Stimulated activated CD8-positive, alpha-beta memory T cell treated with anti-CD3 and anti-CD28 coated beads, Interleukin-2, amount 100 ng/mL, for 48 hours (primary cell): ENCODE data around the gene NLGN4X.
A peak's percentile ranks its signal among the peaks of the same experiment; 100 is the strongest.

ENCODE experiments used
- DNase-seq, 2 donors: peaks; one replicate each; pipeline ENCODE4 v3.0.0-alpha.2; 2020; ENCODE audit warnings: low read depth in 2 of 2

The NLGN4X gene

DNA sequence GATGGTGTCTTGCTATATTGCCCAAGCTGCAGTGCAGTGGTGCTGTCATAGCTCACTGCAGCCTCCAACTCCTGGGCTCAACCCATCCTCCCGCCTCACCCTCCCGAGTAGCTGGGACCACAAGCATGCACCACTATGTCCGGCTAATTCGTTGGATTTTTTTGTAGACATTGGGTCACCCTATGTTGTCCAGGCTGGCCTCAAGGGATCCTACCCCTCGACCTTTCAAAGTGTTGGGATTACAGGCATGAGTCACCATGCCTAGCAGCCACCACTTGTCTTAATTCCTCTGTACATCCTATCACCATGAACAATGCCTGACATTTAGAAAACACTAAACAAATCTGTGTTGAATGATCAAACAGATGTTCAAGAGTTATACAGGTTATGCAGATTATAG, 76.7 kb downstream of the NLGN4X start:
- no peak for DNase-seq

DNA sequence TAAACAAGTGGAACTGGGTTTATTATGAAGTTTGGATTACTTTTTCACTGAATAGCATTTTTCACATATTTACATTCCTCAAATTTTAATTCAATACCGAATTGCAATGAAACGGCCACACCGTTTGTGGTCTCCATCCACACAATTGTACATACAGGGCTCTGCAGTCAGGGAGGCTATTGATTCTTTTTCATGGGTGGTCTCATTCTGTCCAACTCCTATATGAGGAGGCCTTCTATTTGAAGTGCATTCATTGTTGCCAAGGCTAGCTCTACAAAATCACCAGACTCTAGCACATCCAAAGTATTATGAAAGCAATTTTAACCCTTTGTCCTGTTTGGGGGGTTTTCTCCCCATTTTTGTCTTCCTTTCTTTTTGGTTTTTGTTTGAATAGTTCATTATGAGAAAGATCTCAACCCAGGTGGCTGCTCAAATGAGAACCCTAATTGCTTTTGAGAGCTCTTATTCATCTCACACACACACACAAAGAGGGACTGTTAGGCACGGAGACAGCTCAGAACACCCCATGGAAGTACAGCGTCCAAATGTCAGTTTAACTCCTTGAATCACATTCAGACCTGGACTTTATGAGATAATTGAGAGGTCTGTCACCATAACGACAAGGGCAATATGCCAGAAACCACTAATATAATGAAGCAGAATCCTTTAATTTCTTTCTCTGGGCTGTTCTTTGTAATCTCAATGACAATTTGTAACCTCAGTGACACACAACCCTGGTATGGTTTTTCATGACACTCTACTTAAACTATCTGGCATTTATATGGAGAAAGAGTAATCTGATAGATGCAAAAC, 79.4 kb downstream of the NLGN4X start:
- DNase-seq: no peak

- no peak for DNase-seq
Observed at GRCh38 chrX:6134255-6134654, 94.4 kb downstream of the NLGN4X start.

GRCh38 chrX:6132970-6133369, 95.7 kb downstream of the NLGN4X start:
- DNase-seq: no peak

GRCh38 chrX:6131287-6131686, 97.4 kb downstream of the NLGN4X start:
- no peak for DNase-seq

- DNase-seq: no peak
Observed at GRCh38 chrX:6129195-6129594, 99.5 kb downstream of the NLGN4X start.

- DNase-seq: no peak
Observed at GRCh38 chrX:6120329-6120728, 108.3 kb downstream of the NLGN4X start.

GRCh38 chrX:6095469-6095868, 133.2 kb downstream of the NLGN4X start:
- no peak for DNase-seq

GRCh38 chrX:6074532-6074931, 154.1 kb downstream of the NLGN4X start:
- DNase-seq: no peak

- no peak for DNase-seq
Observed at GRCh38 chrX:6071731-6072130, 156.9 kb downstream of the NLGN4X start.

DNA sequence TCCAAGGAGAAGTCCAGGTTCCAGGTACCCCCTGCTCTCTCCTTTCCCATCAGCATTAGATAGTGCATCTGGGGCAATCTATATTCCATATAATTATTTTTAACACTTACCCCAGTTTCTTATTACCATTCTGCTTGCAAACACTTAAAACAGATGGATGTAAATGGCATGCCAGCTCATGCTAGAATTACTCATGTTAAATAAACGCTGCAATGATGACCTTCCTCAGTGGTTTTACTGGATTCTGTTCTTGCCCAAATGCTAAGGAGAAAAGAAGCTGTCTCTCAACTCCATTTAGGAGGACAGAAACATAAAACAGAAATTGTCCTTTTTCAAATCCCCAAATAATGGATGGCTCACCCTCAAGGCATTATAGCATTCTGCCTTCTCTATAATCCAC, 161.1 kb downstream of the NLGN4X start:
- no peak for DNase-seq

DNA sequence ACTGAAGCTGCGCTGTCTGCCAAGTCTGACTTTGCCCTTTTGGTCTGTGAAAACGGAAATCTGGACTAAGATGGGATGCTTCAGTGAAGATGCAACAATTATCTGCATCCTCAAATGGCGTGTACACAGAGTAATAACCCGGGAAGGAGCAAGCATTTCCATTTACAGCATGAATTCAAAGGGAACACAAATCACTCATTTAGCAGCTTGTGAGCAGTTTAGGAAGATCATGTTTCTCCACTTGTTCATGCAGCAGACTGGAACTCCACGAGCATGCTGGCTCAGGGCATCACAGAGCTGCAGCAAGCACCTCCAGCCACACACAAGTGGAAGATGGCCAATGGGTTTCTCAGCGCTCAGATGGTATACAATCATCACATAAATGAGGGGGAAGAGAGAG, 175.5 kb downstream of the NLGN4X start:
- DNase-seq: no peak

GRCh38 chrX:6052111-6052745, 176.4 kb downstream of the NLGN4X start:
- no peak for DNase-seq

DNA sequence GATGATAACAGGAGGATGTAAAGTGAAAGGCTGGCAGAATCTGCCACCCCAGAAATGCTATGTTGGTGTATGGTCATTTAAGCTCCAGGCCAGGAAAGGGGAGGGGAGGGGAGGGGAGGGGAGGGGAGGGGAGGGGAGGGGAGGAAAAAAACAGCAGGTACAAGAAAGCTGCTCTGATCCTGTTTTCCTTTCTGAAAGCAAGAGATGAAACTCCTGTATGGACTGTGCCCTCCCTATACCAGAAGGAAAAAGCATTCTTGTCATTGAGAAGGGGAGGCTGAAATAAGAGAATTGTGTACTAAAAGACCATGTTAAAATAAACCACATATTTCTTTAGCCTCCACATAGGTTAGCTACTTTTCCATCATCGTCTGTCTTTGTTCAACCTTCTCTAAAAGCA, 179.5 kb downstream of the NLGN4X start:
- DNase-seq: no peak

GRCh38 chrX:6041630-6042029, 187.0 kb downstream of the NLGN4X start:
- DNase-seq: no peak

DNA sequence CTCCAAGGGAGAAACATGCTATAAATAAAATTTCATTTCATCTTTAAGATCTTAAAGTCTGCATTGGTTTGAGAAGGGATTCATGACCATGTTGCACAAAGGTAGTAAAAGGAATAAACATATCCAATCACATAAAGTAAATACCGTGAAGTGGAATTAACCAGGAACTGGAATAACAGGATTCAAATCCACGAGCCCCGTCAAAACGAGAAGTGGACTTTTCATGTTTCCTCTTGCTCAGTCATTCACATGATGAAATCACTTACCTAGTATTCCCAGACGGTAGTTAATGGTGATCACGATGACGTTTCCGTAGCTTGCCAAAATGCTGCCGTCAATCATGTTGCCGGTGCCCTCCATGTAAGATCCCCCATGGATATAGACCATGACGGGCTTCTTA, 199.7 kb downstream of the NLGN4X start:
- no peak for DNase-seq

DNA sequence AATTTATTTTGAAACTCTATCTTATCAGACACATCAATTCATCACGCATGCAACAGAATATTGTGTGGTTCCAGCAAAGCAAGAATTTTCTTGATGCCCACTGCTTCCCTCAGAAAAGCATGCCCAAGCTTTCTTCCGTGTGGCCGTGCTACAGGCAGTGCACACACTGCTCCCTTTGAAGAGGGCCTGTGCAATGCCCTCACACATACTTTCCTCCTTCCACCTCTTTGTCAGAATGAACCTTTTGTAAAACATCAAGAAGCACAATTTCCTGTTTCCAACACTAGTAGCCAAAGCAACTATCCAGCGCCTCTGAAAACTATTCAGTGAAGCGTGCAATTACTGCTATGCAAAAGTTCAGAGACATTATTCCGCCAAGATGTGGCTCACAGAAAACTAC, 201.7 kb downstream of the NLGN4X start:
- DNase-seq: no peak

- DNase-seq: no peak
Observed at GRCh38 chrX:6026429-6026828, 202.2 kb downstream of the NLGN4X start.

- no peak for DNase-seq
Observed at GRCh38 chrX:6024204-6024603, 204.5 kb downstream of the NLGN4X start.

DNA sequence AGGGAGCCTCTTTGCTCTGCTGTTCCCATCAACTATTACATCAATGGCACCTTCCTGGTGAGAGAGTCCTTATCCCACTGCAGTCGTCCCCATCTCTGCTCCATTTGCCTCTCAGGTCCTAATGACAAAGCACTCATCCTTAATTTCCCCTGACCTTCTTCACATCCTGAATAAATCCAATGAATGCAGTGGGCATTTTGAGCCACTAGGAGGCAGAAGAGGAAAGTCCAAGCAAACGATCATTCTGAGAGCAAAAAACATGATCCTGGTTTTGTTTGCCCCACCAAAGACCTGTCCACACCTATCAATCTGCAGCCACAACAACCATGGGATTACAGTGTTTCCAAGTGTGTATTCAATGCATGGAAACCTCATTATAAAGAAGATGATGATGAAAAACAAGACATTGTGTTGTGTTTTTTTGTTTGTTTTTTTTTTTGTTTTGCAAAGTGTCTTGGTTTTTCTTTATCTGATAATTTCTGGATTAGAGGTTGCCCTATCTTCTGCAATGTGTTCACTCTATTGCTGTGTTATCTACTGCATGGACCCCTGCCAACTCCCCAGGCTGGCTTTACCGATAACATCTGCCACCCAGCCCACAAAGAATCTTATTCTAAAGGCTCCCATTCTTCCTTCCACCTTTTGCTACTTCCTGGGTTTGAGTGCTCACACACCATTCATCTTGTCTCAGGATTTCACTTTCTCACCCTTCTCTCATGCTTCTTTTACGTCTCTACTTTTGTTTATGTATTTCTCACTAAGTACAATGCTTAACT, 207.2 kb downstream of the NLGN4X start:
- DNase-seq: peak in 1 of 2 donors; percentile 1

DNA sequence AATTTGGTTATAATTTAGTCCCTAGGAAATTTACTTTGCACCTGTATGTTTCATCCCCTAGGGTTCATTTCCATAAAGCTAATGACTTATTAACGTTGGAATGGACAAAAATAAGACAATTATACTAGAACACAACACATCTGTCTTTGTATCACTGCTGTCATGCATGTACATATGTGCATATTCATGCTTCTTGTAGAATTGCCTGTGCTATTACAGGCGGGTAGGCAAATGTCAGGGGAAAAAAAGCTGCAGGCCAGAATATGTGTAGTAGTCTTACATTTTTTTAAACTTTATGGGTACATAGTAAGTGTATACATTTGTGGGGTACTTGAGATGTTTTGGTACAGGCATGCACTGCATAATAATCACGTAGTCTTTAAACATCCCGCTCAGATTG, 209.6 kb downstream of the NLGN4X start:
- no peak for DNase-seq

DNA sequence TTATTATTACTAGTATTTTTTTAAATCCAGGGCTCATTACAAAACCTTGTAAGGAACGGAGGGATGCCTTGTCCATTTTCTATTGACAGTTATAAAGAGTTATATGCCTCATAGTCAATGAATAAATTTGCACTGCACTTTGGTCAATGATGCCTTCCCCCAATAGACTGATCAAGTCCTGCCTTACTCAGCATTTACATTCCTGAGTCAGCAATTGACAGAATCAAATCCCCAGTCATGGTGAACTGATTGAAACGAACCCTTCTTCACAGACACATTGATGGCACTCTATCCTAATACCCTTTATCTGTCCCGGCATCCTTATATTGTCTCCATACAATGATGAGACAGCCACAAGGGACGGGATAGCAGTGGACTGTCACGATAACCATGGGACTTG, 213.2 kb downstream of the NLGN4X start:
- no peak for DNase-seq

GRCh38 chrX:6012357-6012756, 216.3 kb downstream of the NLGN4X start:
- DNase-seq: no peak
